ENCODE data around the gene MMRN2.
"Not testable (repeated sequence)": the region's sequence is repeated elsewhere in the genome, so short reads cannot be mapped to it uniquely, and the experiment has no call there.

MMRN2 gene

DNA sequence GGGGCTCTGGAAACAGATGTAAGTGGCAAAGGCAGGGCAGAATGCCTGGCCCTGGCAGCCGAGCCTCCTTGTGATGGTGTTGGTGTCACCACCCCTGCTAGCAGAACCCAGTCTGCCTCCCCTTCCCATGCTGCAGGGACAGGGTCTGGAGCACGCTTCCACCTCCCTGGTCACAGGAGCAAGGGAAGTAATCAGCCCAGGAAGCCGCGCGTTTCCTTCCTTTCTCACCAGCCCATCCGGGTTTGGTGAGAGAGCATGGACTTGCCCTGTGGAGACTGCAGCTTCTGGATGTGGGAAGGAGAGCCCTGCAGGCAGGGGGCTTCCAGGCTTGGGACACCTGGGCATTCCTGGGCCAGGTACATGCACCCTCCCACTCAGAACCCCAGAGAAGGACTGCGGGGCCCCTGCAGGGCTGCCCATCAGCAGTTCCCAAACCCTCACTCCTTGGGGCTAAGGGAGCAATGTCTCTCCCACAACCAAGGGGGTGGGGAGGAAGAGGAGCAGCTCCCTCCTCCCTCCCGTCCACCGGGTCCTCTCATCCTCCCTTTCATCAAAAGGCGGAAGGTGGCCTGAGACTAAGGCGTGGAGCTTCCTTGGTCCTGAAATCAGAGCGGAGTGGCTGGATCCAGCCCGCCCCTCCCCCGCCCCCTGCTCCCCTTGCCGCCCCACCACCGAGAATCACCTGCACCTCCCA is 1.8 kb downstream of the MMRN2 start:
- no peak for FAIRE-seq

DNA sequence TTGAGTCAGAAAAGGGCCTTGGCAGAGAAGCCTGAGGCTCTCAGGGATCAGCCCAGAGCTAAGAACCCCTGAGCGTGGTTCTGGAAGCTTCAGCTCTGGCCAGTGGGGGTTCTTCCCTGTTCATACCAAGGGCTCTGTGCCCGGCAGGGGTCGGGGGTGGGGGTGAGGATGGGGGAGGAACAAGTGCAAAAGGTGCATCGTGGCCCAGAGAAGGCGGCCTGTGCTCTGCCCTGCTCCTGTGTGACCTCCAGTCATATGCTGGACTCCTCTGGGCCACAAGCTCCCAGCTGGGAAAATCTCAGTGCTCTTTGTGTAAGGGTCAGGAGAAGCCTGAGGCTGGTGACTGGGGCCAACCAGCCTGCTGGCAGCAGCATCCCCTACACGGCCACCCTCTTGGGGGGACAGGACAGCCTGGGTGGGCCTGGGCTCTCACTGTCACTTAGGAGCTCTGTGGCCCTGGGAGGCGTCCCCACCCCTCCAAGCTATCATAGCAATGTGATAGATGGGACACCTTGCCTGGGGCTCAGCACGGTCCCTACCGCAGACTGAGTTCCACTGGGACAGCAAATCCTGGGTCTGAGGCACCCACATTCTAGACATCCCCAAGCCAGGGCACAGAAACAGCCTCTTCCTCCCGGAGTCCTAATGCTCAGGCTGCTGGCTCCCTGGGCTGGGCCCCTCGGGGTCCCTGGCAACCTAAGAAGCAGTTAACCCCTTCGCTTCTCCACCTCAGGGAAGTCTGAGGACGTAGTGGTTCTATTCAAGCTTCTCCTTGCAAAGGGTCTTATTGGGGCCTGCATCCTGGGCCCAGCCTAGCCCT is 2.5 kb downstream of the MMRN2 start:
- FAIRE-seq, result no peak

DNA sequence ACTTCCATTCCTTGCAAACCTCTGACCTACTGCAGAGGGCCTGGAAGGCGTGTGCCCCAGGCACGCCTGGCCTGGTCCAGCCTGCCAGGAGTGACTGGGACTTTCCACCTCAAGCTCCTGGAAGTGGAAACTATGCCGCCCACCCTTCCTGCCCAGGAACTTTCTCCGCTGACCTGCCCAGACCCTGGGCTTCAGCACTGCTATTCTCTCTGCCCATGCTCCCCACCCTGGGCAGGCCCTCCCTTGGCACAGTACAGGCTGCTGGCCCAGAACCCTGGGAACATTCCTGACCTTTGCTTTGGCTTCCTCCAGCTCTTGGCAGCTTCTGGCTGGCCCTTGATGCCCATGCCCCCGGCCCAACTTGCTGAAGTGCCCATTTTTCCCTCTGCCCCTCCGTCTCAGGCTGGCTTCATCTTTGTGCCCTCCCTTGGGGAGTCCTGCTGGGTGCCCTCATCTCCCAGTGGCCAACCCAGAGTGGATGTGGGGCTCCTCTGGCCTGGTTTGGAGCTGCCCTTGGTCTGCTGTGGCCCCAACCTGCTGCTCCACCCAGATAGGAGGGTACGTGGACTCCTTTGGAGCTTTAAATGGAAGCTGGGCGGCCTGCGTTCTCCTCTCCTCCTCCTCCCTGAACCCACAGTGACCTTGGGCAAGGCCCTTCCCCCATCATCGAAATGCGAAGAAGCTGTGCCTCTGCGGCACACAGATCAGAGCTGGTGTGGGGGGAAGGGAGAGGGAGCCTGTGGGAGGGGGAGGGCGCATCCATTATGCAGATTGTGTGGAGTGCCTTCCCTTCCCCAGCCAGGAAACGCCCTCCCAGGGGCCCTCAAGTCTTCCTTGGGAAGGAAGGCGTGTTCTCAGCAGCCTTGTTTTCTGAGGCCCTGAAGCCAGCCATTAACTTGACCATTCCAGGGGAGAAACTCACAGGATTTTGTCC is 3.4 kb downstream of the MMRN2 start:
- no peak for FAIRE-seq

DNA sequence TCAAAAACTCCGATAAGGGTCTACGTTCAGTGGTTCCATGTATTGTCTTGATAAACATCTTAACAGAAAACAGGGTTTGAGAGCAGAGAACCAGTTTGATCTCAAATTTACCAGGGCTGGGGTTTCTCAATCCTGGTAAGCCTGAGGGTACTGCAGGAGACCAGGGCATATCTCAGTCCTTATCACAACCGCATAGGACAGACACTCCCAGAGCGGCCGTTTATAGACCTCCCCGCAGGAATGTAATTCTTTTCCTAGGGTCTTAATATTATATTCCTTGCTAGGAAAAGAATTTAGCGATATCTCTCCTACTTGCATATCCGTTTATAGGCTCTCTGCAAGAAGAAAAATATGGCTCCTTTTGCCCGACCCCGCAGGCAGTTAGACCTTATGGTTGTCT is 4.7 kb downstream of the MMRN2 start:
- not testable (repeated sequence) for FAIRE-seq

DNA sequence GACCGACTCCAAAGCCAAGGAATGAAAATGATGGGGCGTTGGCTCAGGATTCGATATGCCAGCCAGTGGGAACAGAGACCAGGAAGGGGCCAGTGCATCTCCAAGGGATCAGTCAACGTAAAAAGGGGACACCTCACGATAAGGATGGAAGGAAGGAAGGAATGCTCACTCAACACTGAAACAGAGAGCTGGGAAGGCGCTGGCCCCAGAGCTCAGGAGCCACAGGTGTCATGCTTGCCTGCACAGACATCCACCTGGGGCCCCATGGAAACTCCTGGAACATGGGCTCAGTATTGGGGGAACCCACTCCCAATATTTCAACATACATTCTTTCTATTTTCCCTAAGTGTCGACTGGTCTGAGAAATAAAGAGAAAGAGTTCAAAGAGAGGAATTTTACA is 5.3 kb downstream of the MMRN2 start:
- no peak for FAIRE-seq

DNA sequence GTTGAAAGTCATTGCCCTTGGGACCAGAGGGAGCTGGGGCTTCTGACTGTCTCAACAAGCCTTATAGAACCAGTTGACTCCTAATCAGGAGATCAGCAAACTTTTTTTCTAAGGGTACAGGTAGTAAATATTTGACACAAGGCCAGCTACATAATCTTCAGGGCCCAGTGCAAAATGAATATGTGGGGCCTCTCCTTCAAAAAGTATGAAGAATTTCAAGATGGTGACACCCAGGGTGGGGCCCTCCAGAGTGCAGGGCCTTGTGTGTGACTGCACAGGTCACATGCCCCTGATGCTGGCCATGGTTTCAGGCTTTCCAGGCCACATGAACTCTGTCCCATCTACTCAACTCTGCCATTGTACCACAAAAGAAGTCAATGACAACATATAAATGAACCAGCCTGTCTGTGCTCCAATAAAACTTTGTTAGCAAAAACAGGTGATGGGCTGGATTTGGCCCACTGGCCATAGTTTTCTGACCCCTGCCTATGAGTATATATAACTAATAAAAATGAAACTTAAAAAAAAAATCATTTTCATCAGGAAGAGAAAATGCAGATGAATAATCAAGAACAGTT is 6.1 kb downstream of the MMRN2 start:
- no peak for FAIRE-seq

DNA sequence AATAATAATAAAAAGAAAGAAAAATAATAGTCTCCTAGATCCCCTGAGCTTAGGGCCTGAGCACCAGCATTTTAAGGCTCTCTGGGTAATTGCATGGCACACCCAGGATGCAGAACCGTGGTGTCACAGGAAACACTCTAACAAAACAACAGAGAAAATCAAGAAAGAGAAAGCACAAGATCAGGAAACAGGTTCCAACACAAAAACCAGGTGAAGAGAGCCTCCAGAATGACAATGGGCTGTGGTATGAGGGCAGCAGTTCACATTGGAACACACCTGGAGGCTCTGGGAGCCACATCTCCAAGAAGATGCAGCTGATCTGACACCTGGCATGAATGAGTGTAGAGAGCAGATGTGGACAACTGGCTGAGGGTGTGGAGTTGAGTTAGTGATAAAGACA is 7.1 kb downstream of the MMRN2 start:
- no peak for FAIRE-seq

DNA sequence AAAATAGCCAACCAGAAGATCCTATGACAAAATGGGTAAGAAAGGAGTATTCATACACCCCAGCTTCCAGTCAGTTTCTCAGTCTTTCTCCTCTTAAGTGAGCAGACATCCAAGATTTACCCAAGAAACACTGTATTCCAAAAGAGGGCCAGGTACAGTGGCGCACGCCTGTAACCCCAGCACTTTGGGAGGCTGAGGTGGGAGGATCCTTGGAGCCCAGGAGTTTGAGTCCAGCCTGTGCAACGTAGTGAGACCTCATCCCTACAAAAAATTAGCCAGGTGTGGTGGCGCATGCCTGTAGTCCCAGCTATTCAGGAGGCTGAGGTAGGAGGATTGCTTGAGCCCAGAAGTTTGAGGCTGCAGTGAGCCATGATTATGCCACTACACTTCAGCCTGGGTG is 9.6 kb downstream of the MMRN2 start:
- not testable (repeated sequence) for FAIRE-seq

DNA sequence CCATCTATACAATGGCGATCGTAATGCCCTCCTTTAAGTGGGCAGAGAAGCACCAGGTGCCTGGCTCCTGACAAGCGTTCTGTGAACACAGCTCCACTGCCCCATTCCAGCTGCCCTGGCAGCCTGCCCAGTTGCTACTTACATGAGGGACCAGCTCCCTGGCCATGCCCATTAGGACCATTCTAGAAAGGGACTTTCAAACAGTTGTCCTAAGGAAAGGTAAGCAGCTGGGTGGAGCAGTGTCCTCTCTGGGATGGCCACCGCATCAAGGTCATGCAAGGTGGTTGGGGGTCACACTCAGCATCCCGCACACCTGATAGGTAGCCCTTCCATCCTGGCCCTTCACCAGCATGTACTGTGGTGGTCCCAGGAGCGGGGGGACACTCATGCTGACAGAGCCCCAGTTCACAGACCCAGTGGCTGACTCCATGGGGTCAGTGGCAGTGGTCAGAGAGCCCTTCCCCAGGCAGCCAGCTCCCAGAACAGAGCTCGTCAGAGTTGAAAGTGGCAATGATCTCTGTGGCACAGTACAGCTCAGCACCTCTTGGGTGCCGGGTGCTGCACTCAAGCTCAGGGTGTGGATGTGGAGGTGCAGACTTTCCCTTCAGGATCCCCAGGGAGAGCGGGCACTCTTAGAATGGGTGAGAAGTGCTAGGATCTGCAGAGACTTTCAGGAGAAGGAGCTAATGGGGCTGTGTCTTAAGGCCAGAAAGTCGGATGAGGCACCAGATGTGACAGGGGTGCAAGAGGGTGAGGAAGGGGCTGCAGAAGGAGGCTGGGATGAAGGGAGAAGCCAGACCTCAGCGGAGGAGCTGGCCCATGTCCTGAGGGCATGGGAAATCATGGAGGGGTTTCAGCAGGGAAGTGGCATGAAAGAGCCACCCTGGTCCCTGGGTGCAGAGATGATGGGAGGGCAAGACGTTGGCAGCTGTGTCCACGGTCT is 10.9 kb downstream of the MMRN2 start:
- no peak for FAIRE-seq

DNA sequence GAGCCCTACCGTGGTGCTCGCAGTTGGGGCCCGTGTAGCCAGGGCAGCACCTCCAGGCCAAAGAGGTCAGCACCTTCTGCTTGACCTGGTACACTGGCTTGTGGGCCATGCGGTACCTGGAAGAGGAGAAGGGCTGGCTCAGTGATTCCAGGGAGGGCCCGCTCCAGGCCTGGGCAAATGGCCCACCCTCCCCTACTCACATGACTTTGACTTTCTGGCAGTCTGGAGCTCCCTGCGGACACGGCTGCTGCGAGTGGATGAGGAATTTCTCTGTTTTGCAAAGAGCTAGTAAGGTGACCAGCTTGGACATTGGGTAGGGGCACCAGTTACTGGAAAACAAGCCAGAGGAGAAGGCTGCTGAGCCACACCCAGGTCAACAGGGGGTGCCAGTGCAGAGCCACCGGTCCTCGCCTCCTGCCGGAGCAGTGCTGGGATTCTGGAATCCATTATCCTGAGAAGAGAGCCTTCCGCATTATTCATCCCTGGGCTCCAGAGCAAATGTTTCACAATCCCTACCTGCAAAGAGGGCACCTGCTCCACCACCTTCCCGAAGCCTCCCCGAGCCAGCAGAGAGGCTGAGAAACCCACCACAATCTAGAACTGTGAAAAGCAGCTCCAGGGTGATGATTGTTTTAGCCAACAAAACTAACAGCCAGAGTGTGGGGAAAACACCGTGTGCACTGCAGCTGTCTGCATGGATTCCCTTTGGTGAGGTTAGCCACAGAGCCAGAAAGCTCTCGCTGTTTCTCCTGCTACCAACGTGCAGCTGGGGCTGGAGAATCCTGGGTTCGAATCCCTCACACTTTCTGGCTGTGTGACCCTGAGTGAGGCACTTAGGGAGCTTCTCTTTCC is 11.8 kb downstream of the MMRN2 start:
- no peak for FAIRE-seq

DNA sequence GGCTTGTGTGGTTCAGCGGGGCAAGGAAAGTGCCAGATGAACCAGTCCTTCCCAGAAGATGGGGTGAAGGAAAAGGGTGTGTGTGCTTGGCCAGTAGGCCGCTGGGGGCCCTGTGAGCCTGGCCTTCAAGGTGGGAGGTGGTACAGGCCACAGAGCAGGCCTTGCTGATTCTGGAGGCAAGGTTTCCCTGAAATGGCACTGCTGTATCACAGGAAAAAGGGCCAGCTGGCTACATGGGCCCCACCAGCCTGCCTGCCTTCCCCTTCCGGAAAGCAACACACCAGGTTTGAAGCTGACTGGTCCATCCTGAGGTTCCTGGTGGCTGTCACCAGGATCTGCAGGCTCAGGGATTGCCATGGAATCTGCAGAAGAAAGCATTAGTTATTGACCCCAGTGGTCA is 12.5 kb downstream of the MMRN2 start:
- FAIRE-seq, result no peak

DNA sequence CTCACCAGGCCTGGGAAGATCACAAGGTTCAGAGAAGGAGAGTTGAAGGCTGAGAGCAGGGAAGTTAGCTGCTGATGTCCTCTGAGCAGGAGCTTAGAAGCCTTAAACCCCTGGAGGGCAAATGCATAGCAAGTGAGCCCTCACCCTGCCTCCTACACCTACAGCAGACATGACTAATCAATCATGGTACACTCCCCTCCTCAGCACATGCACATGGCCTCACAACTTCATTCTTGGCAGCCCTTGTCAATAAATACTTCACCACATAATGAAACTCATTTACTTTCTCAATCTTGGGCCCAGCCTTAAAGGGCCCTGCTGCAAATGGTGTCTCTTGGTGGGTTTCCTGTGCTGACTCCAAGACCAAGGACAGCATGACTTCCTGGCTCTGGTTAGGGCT is 12.9 kb downstream of the MMRN2 start:
- no peak for FAIRE-seq

DNA sequence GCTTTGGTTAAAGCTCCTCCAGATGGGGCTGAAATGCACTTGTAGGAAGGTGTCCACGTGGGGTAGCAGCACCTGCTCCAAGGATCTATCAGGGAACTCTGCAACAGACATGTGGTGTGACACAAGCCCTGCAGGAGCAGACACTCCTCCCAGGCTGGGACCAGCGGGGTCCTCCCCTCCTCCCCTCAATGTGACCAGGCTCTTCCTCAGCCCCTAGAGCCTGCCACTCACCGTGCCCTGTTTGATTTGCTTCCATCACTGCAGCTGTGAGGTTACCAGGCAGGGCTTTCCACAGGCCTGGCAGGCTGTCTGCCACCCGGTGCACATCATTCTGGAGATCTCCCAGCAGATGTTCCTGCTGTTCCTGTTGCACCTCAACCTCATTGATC is 13.4 kb downstream of the MMRN2 start:
- FAIRE-seq, result no peak

DNA sequence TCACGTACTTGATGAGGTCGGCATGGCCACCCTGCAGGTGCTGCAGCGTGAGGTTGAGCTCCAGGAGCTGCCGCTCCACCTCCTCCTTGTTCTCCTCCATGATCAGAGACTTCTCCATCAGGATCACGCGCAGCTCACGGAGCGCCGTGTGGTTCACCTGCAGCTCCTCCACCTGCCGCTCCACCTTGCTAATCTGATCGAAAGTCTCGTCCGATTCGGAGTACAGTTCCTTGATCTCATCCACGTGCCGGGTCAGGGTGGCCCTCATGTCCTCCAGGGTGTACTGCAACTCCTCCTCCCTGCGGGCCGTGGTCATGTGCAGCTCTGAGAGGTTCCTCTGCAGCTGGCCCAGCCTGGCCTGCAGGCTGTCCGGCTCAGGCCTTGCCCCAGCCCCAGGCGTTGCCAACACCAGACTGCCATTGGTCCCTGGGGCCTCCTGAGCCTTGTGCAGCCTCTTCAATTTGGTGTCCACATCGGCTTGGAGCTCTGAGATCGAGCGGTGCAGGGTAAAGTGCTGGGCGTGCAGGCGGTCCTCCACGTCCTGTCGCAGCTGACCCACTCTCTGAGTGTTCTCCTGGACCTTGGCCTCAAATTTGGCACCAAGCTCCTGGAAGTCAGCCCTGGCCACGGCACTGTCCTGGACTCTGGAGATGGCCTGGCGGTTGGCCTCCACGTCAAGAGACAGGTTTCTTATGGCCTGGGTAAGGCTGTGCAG is 13.9 kb downstream of the MMRN2 start:
- no peak for FAIRE-seq

DNA sequence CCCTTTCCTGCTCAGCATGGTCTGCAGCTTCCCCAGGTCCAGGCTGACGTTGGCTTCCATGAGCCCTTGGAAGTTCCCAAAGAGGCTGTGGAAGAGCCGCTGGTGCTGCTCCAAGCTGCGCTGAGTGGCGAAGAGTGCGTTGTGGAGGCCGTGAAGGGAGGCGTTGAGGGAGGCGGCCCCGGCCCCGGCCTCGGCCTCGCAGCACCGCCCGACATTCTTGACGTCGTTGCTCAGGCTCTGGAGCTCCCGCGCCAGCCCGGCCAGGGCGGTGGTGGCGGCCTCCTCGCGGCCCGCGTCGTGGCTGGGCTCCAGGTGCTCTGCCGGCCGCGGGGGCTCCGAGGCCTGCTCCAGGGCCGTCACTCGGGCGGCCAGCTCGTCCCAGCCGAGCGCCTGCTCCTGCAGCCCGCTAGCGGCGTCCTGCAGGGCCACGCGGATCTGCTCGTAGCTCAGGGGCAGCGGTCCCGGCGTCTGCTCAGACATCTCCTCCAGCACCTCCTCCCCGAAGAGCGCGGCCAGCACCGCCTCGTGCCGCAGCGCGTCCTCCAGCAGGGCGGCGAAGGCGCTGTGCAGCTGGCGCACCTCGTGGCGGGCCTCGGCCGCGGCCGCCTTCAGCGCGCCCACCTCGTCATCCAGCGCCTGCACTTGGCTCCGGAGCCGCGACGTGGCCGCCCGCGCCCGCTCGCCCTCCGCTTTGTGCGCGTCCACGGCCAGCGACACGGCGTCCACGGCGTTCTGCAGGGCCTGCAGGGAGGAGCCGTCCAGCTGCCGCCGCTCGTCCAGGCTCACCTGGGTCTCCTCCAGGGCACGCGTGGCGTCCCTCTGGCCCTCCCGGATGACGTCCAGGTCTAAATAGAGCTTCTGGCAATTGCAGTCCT is 14.7 kb downstream of the MMRN2 start:
- FAIRE-seq, result no peak

DNA sequence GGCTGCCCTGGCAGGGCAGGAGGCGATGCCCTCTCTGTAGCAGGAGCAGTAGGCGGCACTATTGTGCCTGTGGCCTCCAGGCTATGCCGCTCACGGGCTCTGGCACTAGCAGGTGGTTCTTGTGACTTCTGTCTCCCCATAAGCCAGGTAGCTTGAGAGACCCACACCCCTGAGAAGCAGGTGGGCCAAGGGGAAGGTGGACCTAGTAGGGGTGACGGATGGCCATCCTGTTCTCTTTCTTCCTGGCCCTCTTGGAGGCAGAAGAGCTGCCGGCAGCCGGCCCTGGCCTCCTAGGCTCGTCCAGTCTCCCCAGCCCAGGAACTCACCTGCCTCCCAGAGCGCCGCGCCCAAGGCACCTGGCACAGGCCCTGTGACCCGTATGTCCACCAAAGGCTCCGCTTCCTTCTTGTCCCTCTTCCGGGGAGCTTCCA is 15.4 kb downstream of the MMRN2 start:
- no peak for FAIRE-seq

DNA sequence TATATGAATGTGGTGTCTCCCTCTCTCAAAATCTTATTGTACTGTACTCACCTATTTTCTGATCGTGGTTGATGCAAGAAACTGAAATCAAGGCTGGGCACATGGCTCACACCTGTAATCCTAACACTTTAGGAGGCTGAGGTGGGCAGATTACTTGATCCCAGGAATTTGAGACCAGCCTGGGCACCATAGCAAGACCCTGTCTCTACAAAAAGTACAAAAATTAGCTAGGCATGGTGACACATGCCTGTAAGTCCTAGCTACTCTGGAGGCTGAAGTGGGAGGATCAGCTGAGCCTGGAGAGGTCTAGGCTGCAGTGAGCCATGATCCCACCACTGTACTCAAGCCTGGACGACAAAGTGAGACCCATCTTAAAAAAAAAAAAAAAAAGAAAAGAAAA is 16.0 kb downstream of the MMRN2 start:
- FAIRE-seq, result no peak

DNA sequence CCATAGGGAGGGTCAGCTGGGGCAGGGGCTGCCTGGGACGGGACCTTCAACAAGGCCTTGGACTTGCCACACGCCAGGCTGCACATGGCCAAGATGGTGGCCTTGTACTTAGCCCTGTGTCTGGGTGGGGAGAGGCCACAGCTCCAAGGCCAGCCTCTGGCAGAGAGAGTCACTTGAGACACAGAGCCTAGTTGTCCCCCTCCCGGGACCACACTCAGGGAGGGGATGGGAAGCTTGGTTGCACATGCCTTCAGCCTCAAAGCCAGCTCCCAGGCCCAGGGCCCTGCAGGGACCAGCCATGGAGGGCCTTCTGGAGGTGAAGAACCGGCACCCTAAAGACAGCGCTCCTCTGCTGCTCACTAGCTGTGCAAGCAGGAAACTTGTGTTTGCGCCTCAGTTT is 16.7 kb downstream of the MMRN2 start:
- no peak for FAIRE-seq

DNA sequence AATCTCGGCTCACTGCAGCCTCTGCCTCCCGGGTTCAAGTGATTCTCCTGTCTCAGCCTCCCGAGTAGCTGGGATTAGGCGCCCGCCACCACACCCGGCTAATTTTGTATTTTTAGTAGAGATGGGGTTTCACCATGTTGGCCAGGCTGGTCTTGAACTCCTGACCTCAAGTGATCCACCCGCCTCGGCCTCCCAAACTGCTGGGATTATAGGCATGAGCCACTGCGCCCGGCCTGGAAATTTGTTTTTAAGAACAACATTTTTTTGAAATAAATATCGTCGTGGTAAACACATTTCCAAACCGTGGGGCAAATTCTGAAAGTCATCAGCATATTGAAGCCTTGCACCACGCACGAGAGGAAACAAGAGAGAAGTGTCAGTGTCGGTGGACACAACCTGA is 17.3 kb downstream of the MMRN2 start:
- FAIRE-seq, result not testable (repeated sequence)
